GM10266 (cell line): ENCODE measurements around the gene GOSR1.
A peak's percentile ranks its signal among the peaks of the same experiment; 100 is the strongest.
"Not testable (repeated sequence)": the region's sequence is repeated elsewhere in the genome, so short reads cannot be mapped to it uniquely, and the experiment has no call there.

Experiments used
- DNase-seq: peaks from one replicate; pipeline ENCODE4 v3.0.0; 2012; ENCODE audit errors: extremely low spot score
- TF ChIP-seq, protein P1 (sequence below): IDR thresholded peaks from 2 replicates; pipeline ENCODE4 v1.5.1; 2012; ENCODE audit warnings: mild to moderate bottlenecking, low read depth; ENCODE audit not compliant: control insufficient read depth, insufficient read depth; ENCODE audit errors: missing control alignments

The GOSR1 gene

DNA sequence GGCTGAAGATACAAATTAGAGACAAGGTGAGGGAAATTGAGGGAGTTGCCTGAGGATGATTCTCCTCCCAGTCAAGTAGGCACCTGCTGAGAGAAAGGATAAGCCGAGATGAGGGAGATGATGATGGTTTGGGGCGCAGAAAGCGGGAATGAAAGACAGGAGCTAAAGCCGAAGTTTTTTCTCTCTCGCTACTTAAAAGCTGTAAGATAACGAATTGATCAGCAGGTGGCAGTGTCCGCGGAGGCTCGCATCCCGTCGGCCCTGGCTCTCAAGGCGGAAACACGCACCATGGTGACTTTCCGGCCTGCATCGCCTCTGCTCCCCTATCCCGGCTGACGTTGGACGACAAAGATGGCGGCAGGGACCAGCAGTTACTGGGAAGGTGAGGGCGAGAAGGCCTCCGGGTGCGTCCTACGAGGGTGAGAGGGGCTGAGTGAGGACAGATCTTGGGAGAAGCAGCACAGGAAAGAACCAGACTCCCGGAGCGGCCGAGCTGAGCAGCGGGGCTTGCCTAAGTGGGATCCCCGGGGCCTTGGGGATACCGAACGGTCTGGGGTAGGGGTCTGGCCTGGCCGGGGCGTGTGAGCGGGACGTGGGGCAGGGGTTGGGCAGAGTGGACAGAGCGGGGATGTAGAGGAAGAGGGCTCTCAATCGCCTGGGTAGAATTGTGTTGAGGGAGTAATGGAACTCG lies at the start of gene GOSR1:
Gene GOSR1 (plus strand): TSS at position 326 of the 691 bp plus-strand sequence. CDS start 26 bp downstream, at position 352.
- TF ChIP-seq, protein P1, sequence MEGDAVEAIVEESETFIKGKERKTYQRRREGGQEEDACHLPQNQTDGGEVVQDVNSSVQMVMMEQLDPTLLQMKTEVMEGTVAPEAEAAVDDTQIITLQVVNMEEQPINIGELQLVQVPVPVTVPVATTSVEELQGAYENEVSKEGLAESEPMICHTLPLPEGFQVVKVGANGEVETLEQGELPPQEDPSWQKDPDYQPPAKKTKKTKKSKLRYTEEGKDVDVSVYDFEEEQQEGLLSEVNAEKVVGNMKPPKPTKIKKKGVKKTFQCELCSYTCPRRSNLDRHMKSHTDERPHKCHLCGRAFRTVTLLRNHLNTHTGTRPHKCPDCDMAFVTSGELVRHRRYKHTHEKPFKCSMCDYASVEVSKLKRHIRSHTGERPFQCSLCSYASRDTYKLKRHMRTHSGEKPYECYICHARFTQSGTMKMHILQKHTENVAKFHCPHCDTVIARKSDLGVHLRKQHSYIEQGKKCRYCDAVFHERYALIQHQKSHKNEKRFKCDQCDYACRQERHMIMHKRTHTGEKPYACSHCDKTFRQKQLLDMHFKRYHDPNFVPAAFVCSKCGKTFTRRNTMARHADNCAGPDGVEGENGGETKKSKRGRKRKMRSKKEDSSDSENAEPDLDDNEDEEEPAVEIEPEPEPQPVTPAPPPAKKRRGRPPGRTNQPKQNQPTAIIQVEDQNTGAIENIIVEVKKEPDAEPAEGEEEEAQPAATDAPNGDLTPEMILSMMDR = peak; percentile 82
- peak; percentile 84 for DNase-seq

DNA sequence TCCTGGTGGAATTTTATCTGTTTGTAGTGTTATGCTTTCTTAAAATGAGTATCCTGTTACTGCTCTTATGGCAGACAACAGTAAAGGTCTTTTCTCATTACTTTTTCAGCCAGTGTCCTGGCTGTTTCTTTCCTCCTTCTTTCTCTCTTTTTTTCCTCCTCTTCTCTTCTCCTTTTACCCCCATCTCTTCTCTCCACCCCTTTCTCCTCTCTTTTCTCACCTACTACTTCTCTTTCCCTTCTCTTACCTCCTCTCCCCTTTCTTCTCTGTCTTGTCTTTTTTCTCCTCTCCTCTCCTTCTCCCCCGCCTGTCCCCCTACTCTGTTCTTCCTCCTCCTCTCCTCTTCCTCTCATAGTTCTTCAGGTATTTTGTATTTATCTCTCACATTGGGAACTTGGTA lies 49.6 kb upstream of the GOSR1 start:
- TF ChIP-seq, protein P1 = no peak
- DNase-seq = no peak

DNA sequence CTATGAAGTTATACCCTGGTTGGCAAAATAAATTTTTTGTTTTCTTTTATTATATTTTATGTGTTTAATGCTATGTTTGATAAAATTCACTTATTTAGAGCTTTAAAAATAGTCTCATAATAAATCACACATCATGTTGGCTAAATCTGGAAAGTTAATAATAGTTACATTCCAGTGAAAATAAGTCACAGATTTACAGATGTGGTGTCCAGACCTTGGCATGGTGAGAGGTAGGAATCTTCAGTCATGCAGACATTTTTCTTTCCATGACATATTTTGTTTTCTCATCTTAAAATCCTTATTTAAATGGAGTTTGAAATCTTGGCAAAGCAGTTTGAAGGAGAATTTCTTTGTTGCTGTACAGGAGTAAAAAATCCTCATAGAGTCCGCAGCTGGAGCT lies 48.1 kb upstream of the GOSR1 start:
- DNase-seq = no peak
- TF ChIP-seq, protein P1 = no peak

DNA sequence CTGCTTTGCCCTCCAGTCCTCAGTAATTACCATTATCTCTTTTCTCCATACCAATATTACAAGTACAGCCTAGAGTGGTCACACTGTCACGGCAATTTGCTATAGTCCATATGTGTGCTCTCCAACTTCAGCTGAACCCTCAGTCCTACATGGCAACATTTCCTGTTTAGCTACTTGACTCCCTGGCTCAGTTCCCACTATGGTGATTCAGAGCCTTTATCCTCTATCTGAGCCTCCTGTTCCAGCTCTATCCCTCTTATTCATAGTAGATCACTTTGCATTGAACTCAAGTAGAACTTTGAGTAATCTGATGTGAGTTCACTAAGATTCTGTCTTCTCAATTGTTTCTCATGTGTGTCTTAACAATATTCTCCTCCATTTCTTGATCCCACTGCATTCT lies 43.7 kb upstream of the GOSR1 start:
- TF ChIP-seq, protein P1 = no peak
- DNase-seq = no peak

DNA sequence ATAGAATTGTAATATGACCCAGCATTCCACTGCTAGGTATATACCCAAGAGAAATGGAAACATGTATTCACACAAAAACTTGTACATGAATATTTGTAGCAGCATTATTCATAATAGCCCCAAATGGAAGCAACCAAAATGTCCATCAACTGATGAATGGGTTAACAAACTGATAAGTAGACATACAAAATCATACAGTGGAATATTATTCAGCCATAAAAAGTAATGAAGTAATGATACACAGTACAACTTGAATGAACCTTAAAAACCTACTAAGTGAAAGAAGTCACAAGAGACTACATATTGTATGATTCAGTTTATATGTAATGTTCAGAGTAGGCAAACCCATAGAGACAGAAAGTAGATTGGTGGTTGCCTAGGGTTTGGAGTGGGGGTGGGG lies 40.5 kb upstream of the GOSR1 start:
- TF ChIP-seq, protein P1 = no peak
- DNase-seq = no peak

DNA sequence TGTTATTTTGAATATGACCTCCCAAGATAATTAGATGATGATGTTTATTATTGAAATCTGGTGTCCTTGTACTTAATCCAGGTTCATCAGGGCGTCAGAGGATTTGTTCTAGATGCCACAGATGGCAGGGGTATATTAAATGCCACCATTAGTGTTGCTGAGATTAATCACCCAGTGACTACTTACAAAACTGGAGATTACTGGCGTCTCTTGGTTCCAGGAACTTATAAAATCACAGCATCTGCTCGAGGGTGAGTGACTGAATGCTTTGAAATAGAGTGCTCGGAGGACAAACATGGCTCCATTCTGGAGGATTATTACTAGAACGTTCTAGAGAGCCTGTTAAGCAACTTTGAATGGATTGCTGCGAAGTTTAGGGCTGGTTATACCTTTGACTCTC lies 33.5 kb upstream of the GOSR1 start:
- DNase-seq = no peak
- TF ChIP-seq, protein P1 = no peak

DNA sequence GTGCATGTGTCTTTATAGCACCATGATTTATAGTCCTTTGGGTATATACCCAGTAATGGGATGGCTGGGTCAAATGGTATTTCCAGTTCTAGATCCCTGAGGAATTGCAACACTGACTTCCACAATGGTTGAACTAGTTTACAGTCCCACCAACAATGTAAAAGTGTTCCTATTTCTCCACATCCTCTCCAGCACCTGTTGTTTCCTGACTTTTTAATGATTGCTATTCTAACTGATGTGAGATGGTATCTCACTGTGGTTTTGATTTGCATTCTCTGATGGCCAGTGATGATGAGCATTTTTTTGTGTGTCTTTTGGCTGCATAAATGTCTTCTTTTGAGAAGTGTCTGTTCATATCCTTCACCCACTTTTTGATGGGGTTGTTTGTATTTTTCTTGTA lies 30.6 kb upstream of the GOSR1 start:
- DNase-seq = not testable (repeated sequence)

DNA sequence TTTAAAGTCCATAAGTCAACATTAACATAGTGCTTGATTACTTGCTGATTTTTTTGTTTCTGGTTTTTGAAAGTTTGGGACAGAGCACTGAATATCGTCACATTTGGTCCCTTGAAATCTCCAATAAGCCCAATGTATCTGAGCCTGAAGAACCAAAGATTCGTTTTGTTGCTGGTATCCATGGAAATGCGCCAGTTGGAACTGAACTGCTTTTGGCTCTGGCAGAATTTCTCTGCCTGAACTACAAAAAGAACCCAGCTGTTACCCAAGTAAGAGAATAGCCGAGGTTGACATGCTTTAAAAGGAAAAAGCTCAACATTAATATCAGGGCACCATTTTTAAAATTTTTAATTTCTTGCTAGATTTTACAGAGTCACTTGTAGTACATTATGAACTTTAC lies 27.7 kb upstream of the GOSR1 start:
- no peak for DNase-seq
- TF ChIP-seq, protein P1 = no peak
